ENCODE measurements around the gene SLC24A5.
A peak's percentile ranks its signal among the peaks of the same experiment; 100 is the strongest.

The SLC24A5 gene

GRCh38 chr15:48105936-48106335 is 14.9 kb upstream of the SLC24A5 start:
- no peak for TF ChIP-seq CTCF (IDR thresholded peaks at IDR 0.05; ENCODE audit: insufficient read depth, low read depth, low read length, missing control alignments)
- DNase-seq (ENCODE audit: low read depth): no peak
- no peak overlapping the region for H3K4me3 ChIP-seq (ENCODE audit: low read depth, low read length)

GRCh38 chr15:48109212-48109611 is 11.6 kb upstream of the SLC24A5 start:
- no peak overlapping the region for H3K4me3 ChIP-seq (ENCODE audit: low read depth, low read length)
- DNase-seq (ENCODE audit: low read depth): no peak
- no peak for TF ChIP-seq CTCF (IDR thresholded peaks at IDR 0.05; ENCODE audit: insufficient read depth, low read depth, low read length, missing control alignments)

GRCh38 chr15:48109856-48110531 is 10.8 kb upstream of the SLC24A5 start:
- no peak for TF ChIP-seq CTCF (IDR thresholded peaks at IDR 0.05; ENCODE audit: insufficient read depth, low read depth, low read length, missing control alignments)

GRCh38 chr15:48112242-48112641 is 8.5 kb upstream of the SLC24A5 start:
- peak; percentile 29 for DNase-seq (ENCODE audit: low read depth)
- no peak overlapping the region for H3K4me3 ChIP-seq (ENCODE audit: low read depth, low read length)
- TF ChIP-seq CTCF (IDR thresholded peaks at IDR 0.05; ENCODE audit: insufficient read depth, low read depth, low read length, missing control alignments): peak; percentile 31

More at GRCh38 chr15:48109856-48110531, 10.8 kb upstream of the SLC24A5 start:
- DNase-seq (ENCODE audit: low read depth): no peak
- no peak overlapping the region for H3K4me3 ChIP-seq (ENCODE audit: low read depth, low read length)

- no peak overlapping the region for H3K4me3 ChIP-seq (ENCODE audit: low read depth, low read length)
- no peak for TF ChIP-seq CTCF (IDR thresholded peaks at IDR 0.05; ENCODE audit: insufficient read depth, low read depth, low read length, missing control alignments)
- DNase-seq (ENCODE audit: low read depth): no peak
Observed at GRCh38 chr15:48119277-48119676, 1.5 kb upstream of the SLC24A5 start.

GRCh38 chr15:48121849-48122248 is 1.1 kb downstream of the SLC24A5 start:
- TF ChIP-seq CTCF (IDR thresholded peaks at IDR 0.05; ENCODE audit: insufficient read depth, low read depth, low read length, missing control alignments): no peak
- no peak overlapping the region for H3K4me3 ChIP-seq (ENCODE audit: low read depth, low read length)
- no peak for DNase-seq (ENCODE audit: low read depth)

Measured in GM12865 (cell line).